ENCODE data around the gene SLC38A11. TPM values are rescaled to one million over a fixed set of nuclear protein-coding genes. Genes with fewer than 3 reads are reported as not detected.

Gene SLC38A11
- total RNA-seq, 2 donors from 2014 or later, result 0.85 to 2.0 TPM

GRCh38 chr2:164922134-164922533 is 33.2 kb downstream of the SLC38A11 start:
- Histone ChIP-seq H3K36me3 (no peaks in the 10 kb centered on the region), H3K9me3 (no peaks in the 10 kb centered on the region), H3K4me1 (ENCODE audit: control insufficient read depth in 1 of 2, low read depth in 2 of 2) (no peaks in the 10 kb centered on the region), H3K4me3 (no peak overlapping the region), H3K27me3 (replicated peaks; ENCODE audit: insufficient read depth) (no peaks in the 10 kb centered on the region), H3K27ac (no peak overlapping the region)
- DNase-seq (ENCODE audit: low spot score) (no peak), ATAC-seq (ENCODE audit: insufficient number of reproducible peaks, low FRiP score, low read depth) (no peak)
- TF ChIP-seq CTCF (IDR thresholded peaks at IDR 0.05), result no peak

GRCh38 chr2:164920430-164920829 is 34.9 kb downstream of the SLC38A11 start:
- no peaks in the 10 kb centered on the region for H3K27me3 ChIP-seq (replicated peaks; ENCODE audit: insufficient read depth)
- DNase-seq (ENCODE audit: low spot score) (no peak), ATAC-seq (ENCODE audit: insufficient number of reproducible peaks, low FRiP score, low read depth) (no peak)
- no peaks in the 10 kb centered on the region for H3K9me3 ChIP-seq
- H3K27ac ChIP-seq, result no peak overlapping the region
- H3K4me3 ChIP-seq, result no peak overlapping the region
- TF ChIP-seq CTCF (IDR thresholded peaks at IDR 0.05), result no peak
- H3K36me3 ChIP-seq, result no peaks in the 10 kb centered on the region
- H3K4me1 ChIP-seq (ENCODE audit: control insufficient read depth in 1 of 2, low read depth in 2 of 2), result no peaks in the 10 kb centered on the region

- ATAC-seq (ENCODE audit: insufficient number of reproducible peaks, low FRiP score, low read depth), result no peak
- no peak overlapping the region for H3K27ac ChIP-seq
These were observed 37.9 kb downstream of the SLC38A11 start for GRCh38 chr2:164917296-164917903.

GRCh38 chr2:164915566-164915965 is 39.8 kb downstream of the SLC38A11 start:
- peaks cover 2 to 11% of the 10 kb centered on the region in 2 donors for H3K4me1 ChIP-seq (ENCODE audit: control insufficient read depth in 1 of 2, low read depth in 2 of 2)
- TF ChIP-seq CTCF (IDR thresholded peaks at IDR 0.05), result no peak

More at GRCh38 chr2:164917296-164917903, 37.9 kb downstream of the SLC38A11 start:
- Histone ChIP-seq H3K27me3 (replicated peaks; ENCODE audit: insufficient read depth) (no peaks in the 10 kb centered on the region), H3K36me3 (no peaks in the 10 kb centered on the region), H3K4me1 (ENCODE audit: control insufficient read depth in 1 of 2, low read depth in 2 of 2) (peaks cover 0 to 1% of the 10 kb centered on the region in 2 donors), H3K9me3 (no peaks in the 10 kb centered on the region), H3K4me3 (no peak overlapping the region)
- no peak for DNase-seq (ENCODE audit: low spot score)
- peak; percentile 39 for TF ChIP-seq CTCF (IDR thresholded peaks at IDR 0.05)

GRCh38 chr2:164913640-164914350 is 41.5 kb downstream of the SLC38A11 start:
- Histone ChIP-seq H3K27me3 (replicated peaks; ENCODE audit: insufficient read depth) (no peaks in the 10 kb centered on the region), H3K4me3 (no peak overlapping the region), H3K36me3 (no peaks in the 10 kb centered on the region), H3K9me3 (no peaks in the 10 kb centered on the region), H3K27ac (no peak overlapping the region), H3K4me1 (ENCODE audit: control insufficient read depth in 1 of 2, low read depth in 2 of 2) (peaks cover 11 to 13% of the 10 kb centered on the region in 2 donors)
- no peak for DNase-seq (ENCODE audit: low spot score)
- no peak for ATAC-seq (ENCODE audit: insufficient number of reproducible peaks, low FRiP score, low read depth)
- peak; percentile 53 for TF ChIP-seq CTCF (IDR thresholded peaks at IDR 0.05)

More at GRCh38 chr2:164915566-164915965, 39.8 kb downstream of the SLC38A11 start:
- H3K9me3 ChIP-seq, result no peaks in the 10 kb centered on the region
- DNase-seq (ENCODE audit: low spot score), result no peak
- ATAC-seq (ENCODE audit: insufficient number of reproducible peaks, low FRiP score, low read depth), result no peak
- H3K36me3 ChIP-seq, result no peaks in the 10 kb centered on the region
- H3K4me3 ChIP-seq, result no peak overlapping the region
- no peaks in the 10 kb centered on the region for H3K27me3 ChIP-seq (replicated peaks; ENCODE audit: insufficient read depth)
- H3K27ac ChIP-seq, result no peak overlapping the region

All from thoracic aorta (tissue), 2 donors.